GM12878 (cell line): ENCODE measurements around the gene RNASE13. TPM values are rescaled to one million over a fixed set of nuclear protein-coding genes. Genes with fewer than 3 reads are reported as not detected.

Experiments used
- ATAC-seq: fragments of 200-7000 bp; cut with Tn5 transposase; 3 replicates; pipeline ENCODE4 v1.9.1; 2020; ENCODE audit warnings: mild to moderate bottlenecking, moderate library complexity
- BruUV-seq: library from RNA; stranded (reverse); fragments of 400-500 nt; replicated peaks from 2 replicates; lab custom pipeline; 2021; lab: Mats Ljungman, UMichigan
- CTCF ChIA-PET: fragments of 300-600 bp; sonication (Branson Sonifier 250); formaldehyde crosslinking; extraction: SDS; loops from one replicate; lab custom pipeline; 2021; ENCODE audit warnings: inconsistent platforms; lab: Yijun Ruan, JAX
- POLR2A ChIA-PET: fragments of 350-600 bp; formaldehyde crosslinking; extraction: SDS; loops from one replicate; lab custom pipeline; 2021; ENCODE audit warnings: inconsistent platforms; lab: Charles Lee
- RAD21 ChIA-PET: fragments of 300-600 bp; sonication (Branson Sonifier 250); formaldehyde crosslinking; loops from one replicate; lab custom pipeline; 2023; ENCODE audit warnings: antibody characterized with exemption; ENCODE audit not compliant: unreplicated experiment; lab: Charles Lee
- SMC1A ChIA-PET: fragments of 300-600 bp; sonication (Branson Sonifier 250); formaldehyde crosslinking; loops from one replicate; lab custom pipeline; 2023; ENCODE audit not compliant: unreplicated experiment, uncharacterized antibody; lab: Charles Lee
- DNase-seq: peaks from one replicate; pipeline ENCODE4 v3.0.0-alpha.2; 2011; ENCODE audit warnings: low read depth, low spot score
- FAIRE-seq: peaks from 3 replicates; lab custom pipeline; 2011; peaks lifted over from hg19 to GRCh38; lab: Jason Lieb, UNC
- H2AFZ ChIP-seq: 2 replicates; pipeline ENCODE4 v1.6.0; 2011; ENCODE audit warnings: low read depth, low read length, control low read depth; ENCODE audit not compliant: control insufficient read depth
- H3K27ac ChIP-seq: 2 replicates; pipeline ENCODE4 v1.5.1; 2011; ENCODE audit warnings: control low read depth; ENCODE audit not compliant: control insufficient read depth, insufficient read depth
- H3K27me3 ChIP-seq, 2 experiments: replicated peaks in 1 of 2; 2 replicates each; pipeline versions ENCODE4 v1.6.0 to v1.6.1; 2011; ENCODE audit warnings: low read length in 1 of 2; ENCODE audit not compliant: control insufficient read depth in 2 of 2, insufficient read depth in 2 of 2
- H3K36me3 ChIP-seq, 2 experiments: 2 replicates each; pipeline ENCODE4 v1.5.1; 2011; ENCODE audit warnings: low read length in 1 of 2; ENCODE audit not compliant: control insufficient read depth in 2 of 2, insufficient read depth in 2 of 2
- H3K4me1 ChIP-seq: 2 replicates; pipeline ENCODE4 v1.6.1; 2011; ENCODE audit warnings: mild to moderate bottlenecking, low read length, moderate library complexity, mixed read lengths; ENCODE audit not compliant: control insufficient read depth, insufficient read depth
- H3K4me2 ChIP-seq: 2 replicates; pipeline ENCODE4 v1.6.0; 2011; ENCODE audit warnings: control low read depth; ENCODE audit not compliant: control insufficient read depth, insufficient read depth
- H3K4me3 ChIP-seq: fragments of 200-600 bp; sonication (generic); 2 replicates; pipeline ENCODE4 v1.5.1; 2016
- H3K79me2 ChIP-seq: 2 replicates; pipeline ENCODE4 v1.6.0; 2011; ENCODE audit warnings: low read length; ENCODE audit not compliant: control insufficient read depth, insufficient read depth
- H3K9ac ChIP-seq: 2 replicates; pipeline ENCODE4 v1.8.0; 2011; ENCODE audit warnings: low read length, control low read depth, mixed read lengths; ENCODE audit not compliant: control insufficient read depth, insufficient read depth
- H3K9me3 ChIP-seq: replicated peaks from 3 replicates; pipeline ENCODE4 v1.5.1; 2011; ENCODE audit warnings: mild to moderate bottlenecking, low read length; ENCODE audit not compliant: control insufficient read depth, insufficient read depth
- H4K20me1 ChIP-seq: 2 replicates; pipeline ENCODE4 v1.6.0; 2011; ENCODE audit not compliant: control insufficient read depth, insufficient read depth
- DPF2 ChIP-seq: fragments of 450-650 bp; IDR thresholded peaks from 2 replicates; pipeline ENCODE4 v1.6.1; 2017; ENCODE audit warnings: mild to moderate bottlenecking
- MEF2A ChIP-seq: IDR thresholded peaks from 2 replicates; pipeline ENCODE4 v1.6.1; 2011; ENCODE audit warnings: low read depth, mild to moderate bottlenecking, low read length, moderate library complexity; ENCODE audit not compliant: insufficient read depth
- NRF1 ChIP-seq: conservative IDR thresholded peaks from 2 replicates; pipeline ENCODE4 v1.6.1; 2011; ENCODE audit warnings: mild to moderate bottlenecking, low read depth, low read length, improper control_type of control experiment
- POLR2AphosphoS2 ChIP-seq: IDR thresholded peaks from 2 replicates; pipeline ENCODE4 v1.6.1; 2011; ENCODE audit warnings: low read depth, mild to moderate bottlenecking, low read length, improper control_type of control experiment, moderate library complexity
- RELA ChIP-seq: fragments of 450-650 bp; IDR thresholded peaks from 2 replicates; pipeline ENCODE4 v1.8.0; 2014; ENCODE audit warnings: borderline replicate concordance; ENCODE audit not compliant: partially characterized antibody
- RUNX3 ChIP-seq: IDR thresholded peaks from 2 replicates; pipeline ENCODE4 v1.6.1; 2012; ENCODE audit warnings: low read length, inconsistent platforms
- STAT1 ChIP-seq: fragments of 450-650 bp; conservative IDR thresholded peaks from 2 replicates; pipeline ENCODE4 v1.6.1; 2014; ENCODE audit warnings: antibody characterized with exemption, mild to moderate bottlenecking
- ZSCAN29 ChIP-seq: fragments of 450-650 bp; IDR thresholded peaks from 2 replicates; pipeline ENCODE4 v1.6.1; 2017; ENCODE audit warnings: mild to moderate bottlenecking, moderate library complexity
- WGBS: methylation state at CpG from one replicate; pipeline ENCODE4 v1.1.6; 2016; ENCODE audit warnings: low lambda C conversion rate; ENCODE audit not compliant: insufficient replicate concordance, insufficient coverage; ENCODE audit errors: missing lambda C conversion rate; 5-methylcytosine and 5-hydroxymethylcytosine counted together
- in situ Hi-C: fragments of 300-500 bp; cut with MboI; formaldehyde crosslinking; loops from 9 replicates; pipeline ENCODE4 v1.14.3; 2018; ENCODE audit warnings: mixed read lengths
- intact Hi-C: fragments of 100-400 bp; cut with micrococcal nuclease; formaldehyde crosslinking; loops from one replicate; pipeline ENCODE4 v1.14.2; 2022; ENCODE audit not compliant: unreplicated experiment
- polyA plus RNA-seq, 11 experiments: library from polyadenylated mRNA; depleted of rRNA in 4 of 11; unstranded in 6 of 11; stranded (reverse) in 5 of 11; fragments of >200 nt; fragmentation: Nextera tagmentation in 4 of 11; fragmentation: Illumina TruSeq in 1 of 11; extraction: Ambion mirVana in 4 of 11; extraction: Trizol in 1 of 11; gene quantifications; 1 replicate in 1 of 11; 2 replicates in 10 of 11; pipeline versions ENCODE4 v1.2.1 to v1.2.3, GENCODE V29; 2011 to 2016; ENCODE audit warnings: inconsistent platforms in 2 of 11, missing spikeins in 2 of 11, low read depth in 1 of 11
- total RNA-seq, 4 experiments: library from RNA; depleted of rRNA in 3 of 4; stranded (reverse); fragments of >200 nt in 3 of 4; fragmentation: Illumina TruSeq in 1 of 4; extraction: Trizol in 1 of 4; gene quantifications; 2 replicates each; pipeline versions ENCODE4 v1.2.1 to v1.2.3, GENCODE V29; 2013 to 2021
- TF ChIP-seq, protein P1 (sequence below): IDR thresholded peaks from 2 replicates; pipeline ENCODE4 v1.6.1; 2011; ENCODE audit warnings: borderline replicate concordance, low read depth, mild to moderate bottlenecking, moderate library complexity, low read length; ENCODE audit not compliant: insufficient read depth, poor library complexity, severe bottlenecking
- TF ChIP-seq, protein P2 (sequence below): fragments of 450-650 bp; IDR thresholded peaks from 2 replicates; pipeline ENCODE4 v1.6.1; 2016; ENCODE audit warnings: mild to moderate bottlenecking, moderate library complexity, borderline replicate concordance
- TF ChIP-seq, protein P3 (sequence below): IDR thresholded peaks from 2 replicates; pipeline ENCODE4 v1.6.1; 2012; ENCODE audit warnings: improper control_type of control experiment, low read depth, low read length; ENCODE audit not compliant: insufficient replicate concordance

RNASE13 gene
- total and polyA plus RNA-seq, 10 of the 15 experiments (the other 5 are each of a cell fraction or from before 2014, with no cell fraction given): not detected

DNA sequence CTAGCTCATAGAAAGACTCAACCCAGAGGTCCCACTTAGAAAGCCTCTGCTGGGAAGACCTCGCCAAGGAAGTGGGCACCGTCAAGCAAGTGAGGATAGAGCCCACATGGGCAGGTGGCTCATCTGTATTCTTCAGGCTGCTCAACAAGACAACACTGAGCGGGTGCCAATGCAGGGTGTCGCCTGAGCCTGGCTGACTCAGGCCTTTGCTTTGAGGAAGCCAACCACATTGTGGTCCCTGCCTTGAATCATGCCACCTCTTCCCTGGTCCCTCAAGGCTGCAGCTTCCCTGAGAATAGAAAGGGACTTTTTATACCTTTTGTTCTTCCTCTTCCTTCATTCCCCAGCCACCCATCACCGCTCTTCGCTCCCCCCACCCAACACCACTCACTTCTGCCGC lies 2.1 kb upstream of the RNASE13 start (continued):
- TF ChIP-seq RELA: no peak

DNA sequence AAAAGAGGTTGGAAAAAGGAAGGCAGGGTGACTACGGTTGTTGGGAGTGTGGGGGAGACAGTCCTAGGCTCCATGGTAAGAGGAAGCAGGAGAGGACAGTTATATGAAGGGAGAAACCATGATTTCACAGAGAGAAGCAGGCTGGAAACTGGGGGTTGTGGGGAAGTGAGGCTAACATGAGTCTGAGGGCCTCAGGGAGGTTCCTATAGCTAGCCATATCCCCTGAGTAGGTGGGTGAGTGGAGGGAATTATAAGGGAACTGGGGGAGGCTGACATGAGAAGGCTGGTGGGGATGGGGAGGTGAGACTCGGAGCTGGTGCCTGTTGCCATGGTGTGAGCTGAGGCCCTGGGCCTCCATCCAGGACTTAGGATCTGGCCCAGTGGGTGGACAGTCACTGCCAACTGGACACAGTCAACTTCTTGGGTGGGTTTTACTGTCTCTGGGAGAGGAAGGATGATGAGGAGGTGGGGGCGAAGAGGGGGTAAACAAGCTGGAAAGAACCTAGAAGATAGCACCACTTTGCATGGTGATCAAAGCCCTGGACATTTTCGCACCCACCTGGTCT lies 1.4 kb downstream of the RNASE13 start:
- Histone ChIP-seq H3K4me3 (no peak overlapping the region), H3K4me2 (no peak overlapping the region), H2AFZ (no peak overlapping the region), H3K9ac (no peak overlapping the region), H4K20me1 (no peaks in the 10 kb centered on the region), H3K27ac (no peak overlapping the region), H3K27me3 (peaks cover 0 to 9% of the 10 kb centered on the region in 2 experiments; a peak in 2 of 4 replicates), H3K4me1 (peaks cover 8% of the 10 kb centered on the region), H3K36me3 (no peaks in the 10 kb centered on the region), H3K79me2 (no peaks in the 10 kb centered on the region), H3K9me3 (no peaks in the 10 kb centered on the region)
- ChIA-PET SMC1A (no interaction called here), CTCF (interaction anchor here (1.3 to 3.2 kb wide), 4 partner anchors 18 to 72 kb away, joined by 4 to 12 read pairs (median 8); no protein-coding TSS in a partner anchor), RAD21 (interaction anchor here (1.5 kb wide), 1 partner anchor 19 kb away, joined by 3 read pairs; no protein-coding TSS in a partner anchor), POLR2A (no interaction called here)
- 13% methylated on average over 4 of the region's 4 CpGs for WGBS
- in situ Hi-C loops: no loop called here
- intact Hi-C loops: no loop called here
- ATAC-seq: no peak
- no peak for DNase-seq
- FAIRE-seq: no peak
- BruUV-seq: no TSS peak
- TF ChIP-seq STAT1: no peak
- TF ChIP-seq ZSCAN29: no peak
- TF ChIP-seq RELA: no peak
- TF ChIP-seq NRF1: no peak
- TF ChIP-seq, protein P1, sequence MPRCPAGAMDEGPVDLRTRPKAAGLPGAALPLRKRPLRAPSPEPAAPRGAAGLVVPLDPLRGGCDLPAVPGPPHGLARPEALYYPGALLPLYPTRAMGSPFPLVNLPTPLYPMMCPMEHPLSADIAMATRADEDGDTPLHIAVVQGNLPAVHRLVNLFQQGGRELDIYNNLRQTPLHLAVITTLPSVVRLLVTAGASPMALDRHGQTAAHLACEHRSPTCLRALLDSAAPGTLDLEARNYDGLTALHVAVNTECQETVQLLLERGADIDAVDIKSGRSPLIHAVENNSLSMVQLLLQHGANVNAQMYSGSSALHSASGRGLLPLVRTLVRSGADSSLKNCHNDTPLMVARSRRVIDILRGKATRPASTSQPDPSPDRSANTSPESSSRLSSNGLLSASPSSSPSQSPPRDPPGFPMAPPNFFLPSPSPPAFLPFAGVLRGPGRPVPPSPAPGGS: no peak
- TF ChIP-seq POLR2AphosphoS2: no peak
- TF ChIP-seq RUNX3: no peak
- TF ChIP-seq MEF2A: no peak
- TF ChIP-seq, protein P2, sequence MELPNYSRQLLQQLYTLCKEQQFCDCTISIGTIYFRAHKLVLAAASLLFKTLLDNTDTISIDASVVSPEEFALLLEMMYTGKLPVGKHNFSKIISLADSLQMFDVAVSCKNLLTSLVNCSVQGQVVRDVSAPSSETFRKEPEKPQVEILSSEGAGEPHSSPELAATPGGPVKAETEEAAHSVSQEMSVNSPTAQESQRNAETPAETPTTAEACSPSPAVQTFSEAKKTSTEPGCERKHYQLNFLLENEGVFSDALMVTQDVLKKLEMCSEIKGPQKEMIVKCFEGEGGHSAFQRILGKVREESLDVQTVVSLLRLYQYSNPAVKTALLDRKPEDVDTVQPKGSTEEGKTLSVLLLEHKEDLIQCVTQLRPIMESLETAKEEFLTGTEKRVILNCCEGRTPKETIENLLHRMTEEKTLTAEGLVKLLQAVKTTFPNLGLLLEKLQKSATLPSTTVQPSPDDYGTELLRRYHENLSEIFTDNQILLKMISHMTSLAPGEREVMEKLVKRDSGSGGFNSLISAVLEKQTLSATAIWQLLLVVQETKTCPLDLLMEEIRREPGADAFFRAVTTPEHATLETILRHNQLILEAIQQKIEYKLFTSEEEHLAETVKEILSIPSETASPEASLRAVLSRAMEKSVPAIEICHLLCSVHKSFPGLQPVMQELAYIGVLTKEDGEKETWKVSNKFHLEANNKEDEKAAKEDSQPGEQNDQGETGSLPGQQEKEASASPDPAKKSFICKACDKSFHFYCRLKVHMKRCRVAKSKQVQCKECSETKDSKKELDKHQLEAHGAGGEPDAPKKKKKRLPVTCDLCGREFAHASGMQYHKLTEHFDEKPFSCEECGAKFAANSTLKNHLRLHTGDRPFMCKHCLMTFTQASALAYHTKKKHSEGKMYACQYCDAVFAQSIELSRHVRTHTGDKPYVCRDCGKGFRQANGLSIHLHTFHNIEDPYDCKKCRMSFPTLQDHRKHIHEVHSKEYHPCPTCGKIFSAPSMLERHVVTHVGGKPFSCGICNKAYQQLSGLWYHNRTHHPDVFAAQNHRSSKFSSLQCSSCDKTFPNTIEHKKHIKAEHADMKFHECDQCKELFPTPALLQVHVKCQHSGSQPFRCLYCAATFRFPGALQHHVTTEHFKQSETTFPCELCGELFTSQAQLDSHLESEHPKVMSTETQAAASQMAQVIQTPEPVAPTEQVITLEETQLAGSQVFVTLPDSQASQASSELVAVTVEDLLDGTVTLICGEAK: no peak
- TF ChIP-seq, protein P3, sequence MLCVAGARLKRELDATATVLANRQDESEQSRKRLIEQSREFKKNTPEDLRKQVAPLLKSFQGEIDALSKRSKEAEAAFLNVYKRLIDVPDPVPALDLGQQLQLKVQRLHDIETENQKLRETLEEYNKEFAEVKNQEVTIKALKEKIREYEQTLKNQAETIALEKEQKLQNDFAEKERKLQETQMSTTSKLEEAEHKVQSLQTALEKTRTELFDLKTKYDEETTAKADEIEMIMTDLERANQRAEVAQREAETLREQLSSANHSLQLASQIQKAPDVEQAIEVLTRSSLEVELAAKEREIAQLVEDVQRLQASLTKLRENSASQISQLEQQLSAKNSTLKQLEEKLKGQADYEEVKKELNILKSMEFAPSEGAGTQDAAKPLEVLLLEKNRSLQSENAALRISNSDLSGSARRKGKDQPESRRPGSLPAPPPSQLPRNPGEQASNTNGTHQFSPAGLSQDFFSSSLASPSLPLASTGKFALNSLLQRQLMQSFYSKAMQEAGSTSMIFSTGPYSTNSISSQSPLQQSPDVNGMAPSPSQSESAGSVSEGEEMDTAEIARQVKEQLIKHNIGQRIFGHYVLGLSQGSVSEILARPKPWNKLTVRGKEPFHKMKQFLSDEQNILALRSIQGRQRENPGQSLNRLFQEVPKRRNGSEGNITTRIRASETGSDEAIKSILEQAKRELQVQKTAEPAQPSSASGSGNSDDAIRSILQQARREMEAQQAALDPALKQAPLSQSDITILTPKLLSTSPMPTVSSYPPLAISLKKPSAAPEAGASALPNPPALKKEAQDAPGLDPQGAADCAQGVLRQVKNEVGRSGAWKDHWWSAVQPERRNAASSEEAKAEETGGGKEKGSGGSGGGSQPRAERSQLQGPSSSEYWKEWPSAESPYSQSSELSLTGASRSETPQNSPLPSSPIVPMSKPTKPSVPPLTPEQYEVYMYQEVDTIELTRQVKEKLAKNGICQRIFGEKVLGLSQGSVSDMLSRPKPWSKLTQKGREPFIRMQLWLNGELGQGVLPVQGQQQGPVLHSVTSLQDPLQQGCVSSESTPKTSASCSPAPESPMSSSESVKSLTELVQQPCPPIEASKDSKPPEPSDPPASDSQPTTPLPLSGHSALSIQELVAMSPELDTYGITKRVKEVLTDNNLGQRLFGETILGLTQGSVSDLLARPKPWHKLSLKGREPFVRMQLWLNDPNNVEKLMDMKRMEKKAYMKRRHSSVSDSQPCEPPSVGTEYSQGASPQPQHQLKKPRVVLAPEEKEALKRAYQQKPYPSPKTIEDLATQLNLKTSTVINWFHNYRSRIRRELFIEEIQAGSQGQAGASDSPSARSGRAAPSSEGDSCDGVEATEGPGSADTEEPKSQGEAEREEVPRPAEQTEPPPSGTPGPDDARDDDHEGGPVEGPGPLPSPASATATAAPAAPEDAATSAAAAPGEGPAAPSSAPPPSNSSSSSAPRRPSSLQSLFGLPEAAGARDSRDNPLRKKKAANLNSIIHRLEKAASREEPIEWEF: no peak
- no peak for TF ChIP-seq DPF2
